BE2C (cell line): ENCODE results near the gene POLN.

ENCODE experiments used
- DNase-seq: peaks from one replicate; pipeline ENCODE4 v3.0.0-alpha.2; 2020
- H3K27me3 ChIP-seq: fragments of 250-450 bp; sonication (Bioruptor Pico); 2 replicates; pipeline ENCODE4 v1.5.1; 2020; ENCODE audit warnings: mild to moderate bottlenecking
- H3K36me3 ChIP-seq: fragments of 250-450 bp; sonication (Bioruptor Pico); 2 replicates; pipeline ENCODE4 v1.5.1; 2020; ENCODE audit warnings: mild to moderate bottlenecking
- H3K4me1 ChIP-seq: fragments of 250-450 bp; sonication (Bioruptor Pico); 2 replicates; pipeline ENCODE4 v1.5.1; 2020
- H3K4me3 ChIP-seq: 2 replicates; pipeline ENCODE4 v1.5.1; 2011; ENCODE audit warnings: low read depth, low read length
- H3K9me3 ChIP-seq: fragments of 250-450 bp; sonication (Bioruptor Pico); 2 replicates; pipeline ENCODE4 v1.5.1; 2020
- TF ChIP-seq, protein P1 (sequence below): IDR thresholded peaks from 2 replicates; pipeline ENCODE4 v1.5.1; 2012; ENCODE audit warnings: mild to moderate bottlenecking, low read depth, low read length

Gene POLN

DNA sequence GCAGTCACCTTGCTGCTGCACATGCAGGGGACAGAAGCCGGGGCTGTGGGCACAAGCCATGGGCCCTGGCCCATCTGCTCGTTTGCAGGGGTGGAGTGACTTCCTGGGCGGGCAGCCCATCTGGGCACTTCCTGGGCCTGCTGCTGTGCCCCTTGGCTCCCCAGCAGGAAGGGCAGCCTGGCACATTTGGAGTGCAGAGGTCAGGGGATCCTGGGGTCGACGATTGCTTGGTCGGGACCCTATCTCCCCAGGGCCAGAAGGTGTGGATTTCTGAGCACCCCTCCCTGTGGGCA, 30.9 kb upstream of the POLN start:
- Histone ChIP-seq H3K4me1 (peaks cover 16% of the 10 kb centered on the region), H3K9me3 (no peaks in the 10 kb centered on the region), H3K4me3 (no peak overlapping the region), H3K27me3 (no peaks in the 10 kb centered on the region), H3K36me3 (no peaks in the 10 kb centered on the region)
- no peak for DNase-seq
- TF ChIP-seq, protein P1, sequence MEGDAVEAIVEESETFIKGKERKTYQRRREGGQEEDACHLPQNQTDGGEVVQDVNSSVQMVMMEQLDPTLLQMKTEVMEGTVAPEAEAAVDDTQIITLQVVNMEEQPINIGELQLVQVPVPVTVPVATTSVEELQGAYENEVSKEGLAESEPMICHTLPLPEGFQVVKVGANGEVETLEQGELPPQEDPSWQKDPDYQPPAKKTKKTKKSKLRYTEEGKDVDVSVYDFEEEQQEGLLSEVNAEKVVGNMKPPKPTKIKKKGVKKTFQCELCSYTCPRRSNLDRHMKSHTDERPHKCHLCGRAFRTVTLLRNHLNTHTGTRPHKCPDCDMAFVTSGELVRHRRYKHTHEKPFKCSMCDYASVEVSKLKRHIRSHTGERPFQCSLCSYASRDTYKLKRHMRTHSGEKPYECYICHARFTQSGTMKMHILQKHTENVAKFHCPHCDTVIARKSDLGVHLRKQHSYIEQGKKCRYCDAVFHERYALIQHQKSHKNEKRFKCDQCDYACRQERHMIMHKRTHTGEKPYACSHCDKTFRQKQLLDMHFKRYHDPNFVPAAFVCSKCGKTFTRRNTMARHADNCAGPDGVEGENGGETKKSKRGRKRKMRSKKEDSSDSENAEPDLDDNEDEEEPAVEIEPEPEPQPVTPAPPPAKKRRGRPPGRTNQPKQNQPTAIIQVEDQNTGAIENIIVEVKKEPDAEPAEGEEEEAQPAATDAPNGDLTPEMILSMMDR: no peak

DNA sequence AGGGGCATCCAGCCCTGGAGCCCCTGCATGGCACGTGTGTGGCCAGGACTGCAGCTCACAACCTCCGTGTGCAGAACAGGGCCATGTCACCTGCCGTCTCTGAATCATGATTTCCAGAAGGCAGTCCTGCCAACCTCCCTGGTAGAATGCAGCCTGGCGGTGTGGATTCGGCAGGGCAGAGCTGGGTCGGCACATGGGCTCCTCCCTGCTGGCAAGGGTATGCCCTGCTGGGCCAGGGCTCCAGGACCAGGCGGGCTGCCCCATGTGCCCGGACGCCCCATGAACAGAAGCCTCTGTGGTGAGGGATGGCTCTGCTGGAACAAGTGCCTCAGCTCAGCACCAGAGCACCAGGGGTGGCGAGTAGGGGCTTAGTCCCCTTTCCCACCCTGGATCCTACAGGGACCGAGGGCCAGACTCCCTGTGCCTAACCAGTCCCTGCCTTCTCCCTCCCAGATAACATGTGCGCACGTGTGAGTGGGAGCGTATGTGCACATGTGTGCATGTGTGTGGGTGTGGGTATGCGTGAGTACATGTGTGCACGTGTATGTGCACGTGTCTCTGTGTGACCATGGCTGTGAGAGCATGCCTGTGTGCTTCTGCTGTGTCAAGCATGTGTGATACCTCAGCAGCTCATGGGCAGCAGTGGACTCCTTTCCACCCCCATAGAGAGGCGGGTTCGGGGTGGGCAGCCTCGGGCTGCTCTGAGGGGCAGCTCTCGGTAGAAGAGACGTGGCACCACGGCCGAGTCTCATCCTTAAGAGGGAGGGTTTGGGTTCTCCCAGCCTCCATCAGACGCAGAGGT, 30.3 kb upstream of the POLN start:
- no peaks in the 10 kb centered on the region for H3K36me3 ChIP-seq
- no peaks in the 10 kb centered on the region for H3K27me3 ChIP-seq
- no peak for DNase-seq
- TF ChIP-seq, protein P1: no peak
- no peak overlapping the region for H3K4me3 ChIP-seq
- peaks cover 16% of the 10 kb centered on the region for H3K4me1 ChIP-seq
- no peaks in the 10 kb centered on the region for H3K9me3 ChIP-seq

DNA sequence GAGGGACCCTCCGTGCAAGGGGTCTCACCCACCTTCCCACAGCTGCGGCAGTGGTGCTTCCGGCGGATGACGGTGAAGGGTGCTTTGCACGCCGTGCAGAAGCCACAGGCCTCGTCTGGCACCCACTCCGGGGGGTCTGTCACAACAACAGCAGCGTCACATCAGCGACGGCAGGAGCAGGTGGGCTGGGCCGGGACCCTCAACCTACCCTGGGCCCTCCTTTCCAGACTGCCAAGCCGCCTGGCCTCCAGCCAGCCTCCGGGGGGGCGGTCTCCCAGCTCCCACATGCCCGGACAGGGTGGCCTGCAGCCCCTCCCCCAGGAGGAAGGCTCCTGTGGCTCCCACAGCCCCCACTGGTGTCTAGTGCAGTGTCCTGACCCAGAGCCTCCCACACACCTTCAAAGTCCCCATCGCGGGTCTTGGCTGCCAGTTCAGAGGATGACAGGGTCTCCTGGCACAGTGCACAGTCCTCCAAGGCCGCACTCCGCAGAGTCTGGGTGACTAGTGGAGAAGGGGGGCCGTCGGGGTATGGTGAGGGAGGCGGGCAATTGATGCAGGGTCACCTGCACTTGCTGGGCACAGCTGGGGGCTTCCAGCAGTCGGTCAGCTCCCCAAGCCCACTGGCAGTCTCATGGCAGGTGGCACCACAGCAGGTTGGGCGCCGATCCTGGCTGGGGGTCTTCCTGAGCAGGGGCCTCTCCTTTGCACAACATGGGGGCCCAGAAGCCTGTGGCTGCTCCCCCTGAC, 29.5 kb upstream of the POLN start:
- TF ChIP-seq, protein P1: no peak

DNA sequence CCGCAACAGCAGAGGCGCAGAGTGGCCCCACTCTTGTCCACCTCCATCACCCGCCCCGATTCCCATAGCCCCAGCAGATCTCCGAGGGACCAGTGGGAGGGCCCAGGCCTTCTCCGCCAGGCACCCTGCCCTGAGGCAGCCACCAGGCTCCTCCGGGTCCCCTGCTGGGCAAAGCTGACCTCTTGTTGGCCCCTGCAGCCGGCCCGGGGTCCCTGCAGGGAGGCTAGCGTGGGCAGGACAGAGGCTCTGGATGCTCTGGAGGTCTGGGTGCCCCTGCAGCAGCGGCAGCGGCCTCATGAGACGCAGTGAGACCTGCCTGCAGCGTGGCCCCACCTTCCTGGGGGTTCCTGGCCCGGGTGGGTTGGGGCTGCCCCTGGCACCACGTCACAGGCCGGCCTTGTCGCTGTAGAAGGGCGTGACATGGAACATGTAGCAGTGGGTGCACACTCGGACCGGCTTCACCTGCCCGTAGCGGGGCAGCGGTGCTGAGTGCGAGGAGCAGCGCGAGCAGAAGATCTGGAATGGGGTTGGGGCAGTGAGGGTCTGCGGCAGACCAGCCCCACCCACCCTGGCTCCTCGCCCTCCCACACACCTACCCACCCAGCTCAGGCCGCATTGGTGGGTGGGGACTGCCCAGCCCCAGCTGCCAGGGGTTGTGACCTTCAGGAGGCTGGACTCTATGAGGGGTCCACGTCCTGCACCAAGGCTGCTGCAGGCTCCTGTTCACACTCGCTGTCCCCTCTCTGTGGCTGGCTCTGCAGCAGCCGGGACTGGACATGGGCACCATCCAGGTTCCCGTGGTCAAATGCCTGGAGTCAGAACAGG, 28.6 kb upstream of the POLN start:
- DNase-seq: no peak
- no peaks in the 10 kb centered on the region for H3K36me3 ChIP-seq
- no peaks in the 10 kb centered on the region for H3K27me3 ChIP-seq
- peaks cover 16% of the 10 kb centered on the region for H3K4me1 ChIP-seq
- H3K4me3 ChIP-seq: no peak overlapping the region
- TF ChIP-seq, protein P1: no peak
- H3K9me3 ChIP-seq: no peaks in the 10 kb centered on the region

More for the DNA sequence above, 29.5 kb upstream of the POLN start:
- Histone ChIP-seq H3K4me3 (no peak overlapping the region), H3K9me3 (no peaks in the 10 kb centered on the region), H3K27me3 (no peaks in the 10 kb centered on the region), H3K4me1 (peaks cover 16% of the 10 kb centered on the region), H3K36me3 (no peaks in the 10 kb centered on the region)
- DNase-seq: no peak

DNA sequence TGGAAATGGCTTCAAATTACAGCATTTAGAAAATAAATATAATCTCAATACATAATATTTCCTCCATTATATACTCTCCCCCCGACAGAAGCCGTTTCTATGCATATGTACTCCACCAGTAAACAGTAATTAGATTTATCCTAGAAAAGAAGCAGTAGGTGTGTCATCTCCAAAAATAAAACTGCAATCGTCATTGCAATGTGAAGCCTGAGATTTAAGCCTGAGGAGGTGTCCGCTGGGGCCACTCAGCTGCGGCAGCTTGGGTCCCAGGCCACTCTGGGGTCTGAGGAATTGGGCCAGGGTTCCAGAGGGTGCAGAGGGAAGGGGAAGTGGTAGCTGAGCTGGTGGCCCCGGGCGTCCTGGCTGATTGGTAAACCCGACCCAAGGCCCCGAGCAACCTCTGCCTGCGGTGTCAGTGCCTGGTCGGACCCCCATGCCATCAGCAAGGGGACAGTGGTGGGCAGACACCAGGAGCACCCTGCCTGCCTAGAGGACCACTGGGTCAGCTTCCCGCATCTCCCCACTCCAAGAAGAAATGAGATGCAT, 27.8 kb upstream of the POLN start:
- Histone ChIP-seq H3K36me3 (no peaks in the 10 kb centered on the region), H3K27me3 (no peaks in the 10 kb centered on the region), H3K4me3 (no peak overlapping the region), H3K4me1 (peaks cover 16% of the 10 kb centered on the region), H3K9me3 (no peaks in the 10 kb centered on the region)
- no peak for DNase-seq
- TF ChIP-seq, protein P1: no peak
